ENCODE measurements around the gene SEMA3A. TPM values are rescaled to one million over a fixed set of nuclear protein-coding genes. Genes with fewer than 3 reads are reported as not detected.

Gene SEMA3A
- total and polyA plus RNA-seq, 2 experiments from 2014 or later = 19.8 to 46.4 TPM

GRCh38 chr7:83952236-83952635 lies 242.4 kb downstream of the SEMA3A start (continued):
- TF ChIP-seq REST (IDR thresholded peaks at IDR 0.05; ENCODE audit: unreplicated experiment) = no peak

GRCh38 chr7:83947260-83947659 lies 247.3 kb downstream of the SEMA3A start:
- H3K27ac Mint-ChIP-seq = peak overlapping the region; percentile 14; the same call in 1 of the 2 replicates
- Histone ChIP-seq H3K9me2 (ENCODE audit: insufficient read depth) (no peaks in the 10 kb centered on the region), H3K4me1 (ENCODE audit: insufficient read depth) (no peaks in the 10 kb centered on the region), H4K20me1 (replicated peaks; ENCODE audit: insufficient read depth) (no peaks in the 10 kb centered on the region), H2AFZ (no peak overlapping the region), H3K27me3 (ENCODE audit: insufficient read depth) (no peaks in the 10 kb centered on the region), H3K79me2 (replicated peaks; ENCODE audit: insufficient read depth) (no peaks in the 10 kb centered on the region), H3K4me3 (no peak overlapping the region), H3K27ac (ENCODE audit: low read depth) (no peak overlapping the region), H3K36me3 (ENCODE audit: insufficient read depth) (no peaks in the 10 kb centered on the region), H3K4me2 (no peak overlapping the region), H3F3A (replicated peaks; ENCODE audit: low read depth) (no peaks in the 10 kb centered on the region)
- no peaks in the 10 kb centered on the region for H3K9me3 Mint-ChIP-seq
- H3K27me3 Mint-ChIP-seq (ENCODE audit: insufficient read depth, low read depth, poor library complexity) = peaks cover 2% of the 10 kb centered on the region
- TF ChIP-seq CTCF (conservative IDR thresholded peaks at IDR 0.05; ENCODE audit: low read depth in 2 of 2) (peak; percentile 91 to 93), EZH2phosphoT487 (IDR thresholded peaks at IDR 0.05; ENCODE audit: unreplicated experiment) (no peak)
- DNase-seq (ENCODE audit: low spot score) (peak; percentile 78), ATAC-seq (peak; percentile 99)
- no peaks in the 10 kb centered on the region for H3K36me3 Mint-ChIP-seq (ENCODE audit: low read depth)
- H3K4me1 Mint-ChIP-seq = no peaks in the 10 kb centered on the region
- no peak overlapping the region for H3K4me3 Mint-ChIP-seq

- no peak for TF ChIP-seq REST (IDR thresholded peaks at IDR 0.05; ENCODE audit: unreplicated experiment)
- TF ChIP-seq ZNF114 (CRISPR knock-in tag; IDR thresholded peaks at IDR 0.05) = no peak
- TF ChIP-seq CTCF (conservative IDR thresholded peaks at IDR 0.05; ENCODE audit: low read depth in 2 of 2) = no peak
- TF ChIP-seq EZH2 (IDR thresholded peaks at IDR 0.05; ENCODE audit: low read depth, unreplicated experiment) = no peak
- TF ChIP-seq POLR2AphosphoS5 (IDR thresholded peaks at IDR 0.05; ENCODE audit: low read depth) = no peak
- TF ChIP-seq EZH2phosphoT487 (IDR thresholded peaks at IDR 0.05; ENCODE audit: unreplicated experiment) = no peak
- Histone ChIP-seq H4K20me1 (replicated peaks; ENCODE audit: insufficient read depth) (no peaks in the 10 kb centered on the region), H3K36me3 (ENCODE audit: insufficient read depth) (no peaks in the 10 kb centered on the region), H3K4me1 (ENCODE audit: insufficient read depth) (no peaks in the 10 kb centered on the region), H2AFZ (no peak overlapping the region), H3K27ac (ENCODE audit: low read depth) (no peak overlapping the region), H3K27me3 (ENCODE audit: insufficient read depth) (no peaks in the 10 kb centered on the region), H3K79me2 (replicated peaks; ENCODE audit: insufficient read depth) (no peaks in the 10 kb centered on the region), H3K4me3 (no peak overlapping the region), H3K4me2 (no peak overlapping the region), H3K9me2 (ENCODE audit: insufficient read depth) (no peaks in the 10 kb centered on the region), H3F3A (replicated peaks; ENCODE audit: low read depth) (no peaks in the 10 kb centered on the region)
- Mint-ChIP-seq H3K4me3 (no peak overlapping the region), H3K27ac (no peak overlapping the region), H3K27me3 (ENCODE audit: insufficient read depth, low read depth, poor library complexity) (peaks cover 2% of the 10 kb centered on the region), H3K4me1 (no peaks in the 10 kb centered on the region), H3K36me3 (ENCODE audit: low read depth) (no peaks in the 10 kb centered on the region), H3K9me3 (no peaks in the 10 kb centered on the region)
- no peak for ATAC-seq
- DNase-seq (ENCODE audit: low spot score) = no peak
Measured at GRCh38 chr7:83946801-83947200, 247.8 kb downstream of the SEMA3A start.
